Measurements from ENCODE around the gene CDC42BPA.

The CDC42BPA gene

GRCh38 chr1:226946841-226947240 is 371.5 kb downstream of the CDC42BPA start:
- DNase-seq (ENCODE audit: low spot score) = no peak

DNA sequence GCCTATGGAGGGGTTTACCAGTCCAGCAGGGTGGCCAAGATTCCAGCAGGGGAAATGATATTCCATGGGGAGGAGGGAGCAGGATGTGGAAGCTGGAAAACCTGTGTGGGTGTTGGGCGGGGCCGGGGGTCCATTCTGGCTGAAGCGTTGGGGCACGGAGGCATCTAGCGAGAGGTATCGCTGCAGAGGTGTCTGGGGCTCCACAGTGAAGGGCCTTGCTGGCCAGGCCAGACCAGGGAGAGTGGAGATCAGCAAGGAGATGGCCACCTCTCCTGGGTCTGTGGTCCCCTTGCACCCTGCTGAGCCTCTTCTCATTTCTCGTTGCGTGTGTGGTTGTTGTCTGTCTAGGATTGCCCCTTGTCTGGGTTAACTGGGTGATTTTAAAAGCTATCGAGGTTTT is 372.0 kb downstream of the CDC42BPA start:
- DNase-seq (ENCODE audit: low spot score) = no peak

DNA sequence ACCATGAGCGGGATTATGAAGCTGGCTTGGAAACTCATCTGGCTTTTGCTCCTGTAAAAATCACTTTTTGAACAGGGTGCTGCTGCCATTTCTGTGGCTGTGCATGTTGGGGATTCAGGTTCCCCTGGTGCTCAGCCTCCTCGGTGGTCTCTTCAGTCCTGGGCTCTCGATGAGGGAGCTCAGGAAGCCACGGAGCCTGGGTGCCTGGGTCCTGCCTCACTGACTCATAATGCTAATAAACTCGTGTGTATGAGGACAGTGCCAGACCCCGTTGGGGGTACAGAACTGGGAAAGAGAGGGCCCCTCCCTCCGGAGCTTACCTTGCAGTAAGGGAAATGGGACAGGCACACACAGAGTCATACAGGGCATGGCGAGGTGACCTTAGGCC is 372.4 kb downstream of the CDC42BPA start:
- DNase-seq (ENCODE audit: low spot score) = no peak

DNA sequence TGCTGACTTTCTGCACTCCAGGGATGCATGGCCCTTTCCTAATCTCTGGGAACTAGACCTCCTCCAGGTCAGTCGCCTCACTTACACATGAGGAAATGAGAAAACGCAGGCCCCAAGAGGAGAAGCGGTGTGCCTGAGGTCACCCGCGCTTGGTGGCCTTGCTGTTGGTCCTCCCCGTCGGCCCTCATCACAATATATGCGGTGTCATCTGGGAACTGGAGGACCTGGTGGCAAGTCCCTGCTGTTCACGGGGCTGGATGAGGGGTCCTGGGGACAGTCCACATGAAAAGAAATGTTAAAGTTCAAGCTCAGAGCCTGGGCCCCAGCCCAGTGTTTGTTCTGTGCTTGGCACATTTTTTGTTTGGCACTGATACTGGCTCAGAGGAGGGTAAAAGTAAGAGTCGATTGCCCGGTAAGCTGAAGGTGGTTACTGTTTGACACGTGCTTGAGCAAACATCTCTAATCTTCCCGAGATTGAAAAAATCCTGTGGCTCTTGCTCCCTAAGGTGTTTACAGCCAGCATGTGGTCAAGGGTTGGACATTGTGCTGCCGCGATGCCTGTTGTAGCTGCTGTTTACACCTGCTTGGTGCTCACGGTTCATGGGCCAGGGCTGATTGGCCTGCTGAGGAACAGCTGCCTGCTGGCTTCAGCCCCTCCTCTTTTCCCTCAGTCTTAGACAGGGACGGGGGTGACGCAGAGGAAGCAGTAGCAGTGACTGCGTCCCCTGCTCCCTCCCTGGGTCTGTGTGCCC is 373.0 kb downstream of the CDC42BPA start:
- DNase-seq (ENCODE audit: low spot score) = no peak

- DNase-seq (ENCODE audit: low spot score) = no peak
These were observed 374.4 kb downstream of the CDC42BPA start for GRCh38 chr1:226943927-226944326.

- DNase-seq (ENCODE audit: low spot score) = no peak
These were observed 375.1 kb downstream of the CDC42BPA start for GRCh38 chr1:226943156-226943555.

GRCh38 chr1:226942392-226942791 is 375.9 kb downstream of the CDC42BPA start:
- DNase-seq (ENCODE audit: low spot score) = no peak

GRCh38 chr1:226940806-226941067 is 377.6 kb downstream of the CDC42BPA start:
- DNase-seq (ENCODE audit: low spot score) = no peak

- peak; percentile 99 for DNase-seq (ENCODE audit: low spot score)
These were observed 378.1 kb downstream of the CDC42BPA start, which contains the start of gene COQ8A for GRCh38 chr1:226940029-226940805. TSS of gene COQ8A (plus strand) at chr1:226940294. CDS start at chr1:226961386, 21,092 bp downstream.
